Psoas muscle (tissue), 8 donors: ENCODE results near the gene RNASE13. TPM values are rescaled to one million over a fixed set of nuclear protein-coding genes. Genes with fewer than 3 reads are reported as not detected.

ENCODE experiments used
- ATAC-seq, 4 donors: fragments of 200-7000 bp; cut with Tn5 transposase; one replicate each; pipeline ENCODE4 v1.9.1; 2020; ENCODE audit warnings: moderate library complexity in 3 of 4, mild to moderate bottlenecking in 2 of 4
- DNase-seq, 2 donors: peaks; one replicate each; pipeline ENCODE4 v3.0.0-alpha.2; 2020
- H3K27ac ChIP-seq: fragments of 200-600 bp; one replicate; pipeline ENCODE4 v1.8.0; 2022
- H3K27me3 ChIP-seq, 3 donors: fragments of 200-600 bp in 1 of 3; one replicate each; pipeline versions ENCODE4 v1.6.1 to v1.8.0; 2013 to 2022; ENCODE audit warnings: low read length in 2 of 3, mild to moderate bottlenecking in 2 of 3, moderate library complexity in 1 of 3; ENCODE audit not compliant: insufficient read depth in 3 of 3
- H3K36me3 ChIP-seq, 2 donors: fragments of 200-600 bp in 1 of 2; one replicate each; pipeline versions ENCODE4 v1.6.1 to v1.8.0; 2013 to 2022; ENCODE audit warnings: low read depth in 1 of 2, mild to moderate bottlenecking in 1 of 2, moderate library complexity in 1 of 2; ENCODE audit not compliant: insufficient read depth in 1 of 2
- H3K4me1 ChIP-seq: fragments of 200-600 bp; one replicate; pipeline ENCODE4 v1.8.0; 2022
- H3K4me3 ChIP-seq: fragments of 200-600 bp; one replicate; pipeline ENCODE4 v1.8.0; 2022; ENCODE audit warnings: mild to moderate bottlenecking
- H3K9me3 ChIP-seq: fragments of 200-600 bp; one replicate; pipeline ENCODE4 v1.8.0; 2022
- WGBS, 3 donors: extraction: QIAGEN DNeasy Blood & Tissue Kit; methylation state at CpG; one replicate each; pipeline versions ENCODE4 v1.1.6 to v1.1.7; 2013; 5-methylcytosine and 5-hydroxymethylcytosine counted together
- intact Hi-C, 2 donors: fragments of 100-400 bp; cut with DNase I; formaldehyde crosslinking; loops; one replicate each; pipeline versions ENCODE4 v1.11.0 to v1.14.2; 2022
- polyA plus RNA-seq, 3 donors: library from polyadenylated mRNA; stranded (reverse); fragments of 200-250 nt; gene quantifications; one replicate each; pipeline ENCODE4 v1.2.3, GENCODE V29; 2013
- total RNA-seq, 4 donors: library from RNA; stranded (reverse); fragmentation: NEBNext Ultra II Directional in 2 of 4; extraction: Animal tissue kit (Norgen Biotek cat#: 25700) in 2 of 4; gene quantifications; one replicate each; pipeline versions ENCODE4 v1.2.1 to v1.2.4, GENCODE V29; 2021 to 2023
- TF ChIP-seq, protein P1 (sequence below): fragments of 200-600 bp; IDR thresholded peaks from one replicate; pipeline ENCODE4 v1.8.0; 2022; ENCODE audit warnings: antibody characterized with exemption
- donor health status: healthy with polysubstance abuse.
- donor health status: DM: no; HTN: no; CAD: no; lungs with moderate emphysema.
- donor health status: Bipolar disorder and iron deficiency.
- donor health status: healthy.
- donor health status: DM: yes; HTN: yes; CAD: no.
- donor health status: DM: no; HTN: no; CAD: no.
- donor health status: DM: no; HTN: no; CAD: no.
- donor health status: DM: yes; HTN: yes; CAD: no.

Gene RNASE13
- total and polyA plus RNA-seq, 7 donors = 0.05 TPM; not detected in 6

DNA sequence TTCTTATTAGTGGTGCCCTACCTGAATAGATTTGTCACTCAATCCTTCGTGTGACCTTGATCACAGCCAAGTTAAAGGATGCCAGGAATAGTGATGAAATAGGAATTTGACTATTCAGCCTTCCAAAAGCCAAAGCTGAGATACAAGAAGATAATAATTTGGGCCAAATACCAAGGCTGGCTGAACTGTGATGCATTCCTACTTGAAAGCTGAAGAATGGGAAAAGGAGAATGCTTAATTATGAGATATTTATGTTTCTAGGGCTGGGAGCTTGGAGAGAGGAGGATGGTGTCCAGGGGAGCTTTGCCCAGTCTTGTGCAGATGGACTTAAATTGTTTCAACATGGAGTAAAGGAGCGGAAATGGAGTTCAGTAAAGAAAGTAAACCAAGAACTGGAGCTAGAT lies 12.8 kb upstream of the RNASE13 start:
- DNase-seq (no peak), ATAC-seq (peak in 3 of 4 donors; percentile 37 to 59 (median 44))
- Histone ChIP-seq H3K27me3 (no peaks in the 10 kb centered on the region), H3K27ac (peak overlapping the region; percentile 70), H3K36me3 (no peaks in the 10 kb centered on the region), H3K4me1 (peaks cover 42% of the 10 kb centered on the region), H3K9me3 (no peaks in the 10 kb centered on the region), H3K4me3 (no peak overlapping the region)
- intact Hi-C loops = no loop called here
- WGBS, 3 donors = 29 to 30% (median 29%) methylated on average over 2 of the region's 2 CpGs
- TF ChIP-seq, protein P1, sequence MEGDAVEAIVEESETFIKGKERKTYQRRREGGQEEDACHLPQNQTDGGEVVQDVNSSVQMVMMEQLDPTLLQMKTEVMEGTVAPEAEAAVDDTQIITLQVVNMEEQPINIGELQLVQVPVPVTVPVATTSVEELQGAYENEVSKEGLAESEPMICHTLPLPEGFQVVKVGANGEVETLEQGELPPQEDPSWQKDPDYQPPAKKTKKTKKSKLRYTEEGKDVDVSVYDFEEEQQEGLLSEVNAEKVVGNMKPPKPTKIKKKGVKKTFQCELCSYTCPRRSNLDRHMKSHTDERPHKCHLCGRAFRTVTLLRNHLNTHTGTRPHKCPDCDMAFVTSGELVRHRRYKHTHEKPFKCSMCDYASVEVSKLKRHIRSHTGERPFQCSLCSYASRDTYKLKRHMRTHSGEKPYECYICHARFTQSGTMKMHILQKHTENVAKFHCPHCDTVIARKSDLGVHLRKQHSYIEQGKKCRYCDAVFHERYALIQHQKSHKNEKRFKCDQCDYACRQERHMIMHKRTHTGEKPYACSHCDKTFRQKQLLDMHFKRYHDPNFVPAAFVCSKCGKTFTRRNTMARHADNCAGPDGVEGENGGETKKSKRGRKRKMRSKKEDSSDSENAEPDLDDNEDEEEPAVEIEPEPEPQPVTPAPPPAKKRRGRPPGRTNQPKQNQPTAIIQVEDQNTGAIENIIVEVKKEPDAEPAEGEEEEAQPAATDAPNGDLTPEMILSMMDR = no peak

DNA sequence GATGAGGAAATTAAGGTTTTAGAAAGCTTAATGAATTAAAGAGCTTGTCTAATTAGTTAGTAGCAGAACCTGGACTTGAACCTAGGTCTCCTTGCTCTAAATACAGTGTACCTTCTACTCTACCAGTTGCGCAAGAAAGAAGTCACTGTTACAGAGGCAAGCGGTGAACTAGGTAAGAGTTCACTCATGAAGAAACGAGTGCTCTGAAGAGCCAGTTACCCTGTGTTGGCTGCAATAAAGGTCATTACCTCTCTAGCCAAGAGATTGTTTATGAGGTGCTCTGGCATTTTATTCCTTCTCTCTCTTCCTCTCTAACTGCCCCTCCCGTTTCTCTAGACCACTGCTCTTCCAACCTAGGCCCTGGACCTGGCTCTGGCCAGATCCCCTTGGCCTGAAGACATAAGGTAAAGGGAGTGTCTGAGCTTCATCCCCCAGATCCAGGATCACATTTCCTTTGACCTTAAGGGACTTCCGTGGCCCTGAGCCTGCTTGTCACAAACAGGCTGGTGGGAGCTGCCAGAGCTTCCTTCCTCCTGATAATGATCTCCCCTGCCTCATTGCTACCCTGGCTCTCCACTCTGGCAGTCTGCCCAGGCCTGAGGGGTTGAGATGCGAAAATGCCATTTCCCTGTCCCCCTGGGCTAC lies 9.5 kb upstream of the RNASE13 start:
- H3K4me3 ChIP-seq = no peak overlapping the region
- intact Hi-C loops = loop anchor here (5.0 kb wide), 2 partner anchors 187 to 347 kb away; no protein-coding TSS in a partner anchor
- no peaks in the 10 kb centered on the region for H3K36me3 ChIP-seq
- DNase-seq (peak; percentile 35 to 73), ATAC-seq (peak in 3 of 4 donors; percentile 9 to 58 (median 48))
- no peaks in the 10 kb centered on the region for H3K9me3 ChIP-seq
- peaks cover 70% of the 10 kb centered on the region for H3K4me1 ChIP-seq
- no peaks in the 10 kb centered on the region for H3K27me3 ChIP-seq
- H3K27ac ChIP-seq = peak overlapping the region; percentile 73
- TF ChIP-seq, protein P1 = no peak
- 13 to 15% (median 14%) methylated on average over 6 of the region's 6 CpGs for WGBS, 3 donors

DNA sequence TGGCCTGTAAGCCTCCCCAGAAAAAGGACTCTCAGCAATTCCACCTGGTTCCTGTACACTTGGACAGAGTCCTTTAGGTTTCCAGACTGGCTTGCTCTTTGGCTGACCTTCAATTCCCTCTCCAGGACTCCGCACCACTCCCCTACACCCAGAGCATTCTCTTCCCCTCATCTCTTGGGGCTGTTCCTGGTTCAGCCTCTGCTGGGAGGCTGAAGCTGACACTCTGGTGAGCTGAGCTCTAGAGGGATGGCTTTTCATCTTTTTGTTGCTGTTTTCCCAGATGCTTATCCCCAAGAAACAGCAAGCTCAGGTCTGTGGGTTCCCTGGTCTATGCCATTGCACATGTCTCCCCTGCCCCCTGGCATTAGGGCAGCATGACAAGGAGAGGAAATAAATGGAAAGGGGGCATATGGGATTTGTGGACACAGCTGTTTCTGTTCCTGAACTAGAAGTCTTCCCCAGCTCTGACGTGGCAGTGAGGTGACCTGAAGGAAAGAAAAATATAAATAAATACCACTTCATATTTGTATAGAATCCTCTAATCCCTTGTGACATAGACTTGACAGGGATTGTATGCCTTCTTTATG lies 8.9 kb upstream of the RNASE13 start:
- WGBS, 3 donors = 9 to 23% (median 12%) methylated on average over 2 of the region's 2 CpGs
- intact Hi-C loops = loop anchor here (5.0 kb wide), 2 partner anchors 186 to 346 kb away; no protein-coding TSS in a partner anchor
- H3K27ac ChIP-seq = peak overlapping the region; percentile 73
- DNase-seq = no peak
- H3K27me3 ChIP-seq = no peaks in the 10 kb centered on the region
- H3K36me3 ChIP-seq = no peaks in the 10 kb centered on the region
- TF ChIP-seq, protein P1 = no peak
- H3K4me1 ChIP-seq = peaks cover 73% of the 10 kb centered on the region
- H3K4me3 ChIP-seq = no peak overlapping the region
- no peak for ATAC-seq
- no peaks in the 10 kb centered on the region for H3K9me3 ChIP-seq

DNA sequence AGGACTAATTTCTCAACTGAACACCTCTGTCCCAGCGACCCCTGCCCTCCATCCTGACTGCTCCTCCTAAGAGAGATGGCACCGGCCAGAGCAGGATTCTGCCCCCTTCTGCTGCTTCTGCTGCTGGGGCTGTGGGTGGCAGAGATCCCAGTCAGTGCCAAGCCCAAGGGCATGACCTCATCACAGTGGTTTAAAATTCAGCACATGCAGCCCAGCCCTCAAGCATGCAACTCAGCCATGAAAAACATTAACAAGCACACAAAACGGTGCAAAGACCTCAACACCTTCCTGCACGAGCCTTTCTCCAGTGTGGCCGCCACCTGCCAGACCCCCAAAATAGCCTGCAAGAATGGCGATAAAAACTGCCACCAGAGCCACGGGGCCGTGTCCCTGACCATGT lies 8.3 kb upstream of the RNASE13 start:
- H3K27ac ChIP-seq = peak overlapping the region; percentile 73
- no peaks in the 10 kb centered on the region for H3K9me3 ChIP-seq
- WGBS, 3 donors = 27 to 34% (median 27%) methylated on average over 8 of the region's 8 CpGs
- H3K4me3 ChIP-seq = no peak overlapping the region
- TF ChIP-seq, protein P1 = no peak
- intact Hi-C loops = loop anchor here (5.0 kb wide), 2 partner anchors 186 to 346 kb away; no protein-coding TSS in a partner anchor
- DNase-seq = peak in 1 of 2 donors; percentile 52
- no peak for ATAC-seq
- H3K27me3 ChIP-seq = no peaks in the 10 kb centered on the region
- no peaks in the 10 kb centered on the region for H3K36me3 ChIP-seq
- peaks cover 73% of the 10 kb centered on the region for H3K4me1 ChIP-seq
